ENCODE data around the gene SPTBN4. TPM values are rescaled to one million over a fixed set of nuclear protein-coding genes. Genes with fewer than 3 reads are reported as not detected.
"Not testable (repeated sequence)": the region's sequence is repeated elsewhere in the genome, so short reads cannot be mapped to it uniquely, and the experiment has no call there.

SPTBN4 gene
- total RNA-seq, 1 donor from 2014 or later = under 0.01 TPM

- DNase-seq (ENCODE audit: low read depth in 2 of 2) = peak in 1 of 2 donors; percentile 69
Measured at GRCh38 chr19:40585241-40585981, 118.6 kb downstream of the SPTBN4 start.

GRCh38 chr19:40585982-40586422 lies 119.2 kb downstream of the SPTBN4 start:
- DNase-seq (ENCODE audit: low read depth in 2 of 2) = no peak

DNA sequence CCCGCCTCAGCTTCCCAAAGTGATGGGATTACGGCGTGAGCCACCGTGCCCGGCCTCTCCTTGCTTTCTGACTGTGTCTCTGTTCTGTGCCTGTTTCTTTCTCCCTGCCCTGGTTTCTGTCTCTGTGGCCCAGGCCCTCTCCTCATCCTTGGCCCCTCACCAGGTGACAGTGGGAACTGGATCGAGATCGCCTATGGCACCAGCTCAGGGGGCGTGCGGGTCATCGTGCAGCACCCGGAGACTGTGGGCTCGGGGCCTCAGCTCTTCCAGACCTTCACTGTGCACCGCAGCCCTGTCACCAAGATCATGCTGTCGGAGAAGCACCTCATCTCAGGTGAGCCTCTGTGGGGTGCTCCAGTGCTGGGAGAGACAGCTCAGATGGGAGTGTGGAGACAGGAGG lies 119.8 kb downstream of the SPTBN4 start:
- DNase-seq (ENCODE audit: low read depth in 2 of 2) = no peak

GRCh38 chr19:40588110-40588854 lies 121.5 kb downstream of the SPTBN4 start:
- DNase-seq (ENCODE audit: low read depth in 2 of 2) = peak in 1 of 2 donors; percentile 48

DNA sequence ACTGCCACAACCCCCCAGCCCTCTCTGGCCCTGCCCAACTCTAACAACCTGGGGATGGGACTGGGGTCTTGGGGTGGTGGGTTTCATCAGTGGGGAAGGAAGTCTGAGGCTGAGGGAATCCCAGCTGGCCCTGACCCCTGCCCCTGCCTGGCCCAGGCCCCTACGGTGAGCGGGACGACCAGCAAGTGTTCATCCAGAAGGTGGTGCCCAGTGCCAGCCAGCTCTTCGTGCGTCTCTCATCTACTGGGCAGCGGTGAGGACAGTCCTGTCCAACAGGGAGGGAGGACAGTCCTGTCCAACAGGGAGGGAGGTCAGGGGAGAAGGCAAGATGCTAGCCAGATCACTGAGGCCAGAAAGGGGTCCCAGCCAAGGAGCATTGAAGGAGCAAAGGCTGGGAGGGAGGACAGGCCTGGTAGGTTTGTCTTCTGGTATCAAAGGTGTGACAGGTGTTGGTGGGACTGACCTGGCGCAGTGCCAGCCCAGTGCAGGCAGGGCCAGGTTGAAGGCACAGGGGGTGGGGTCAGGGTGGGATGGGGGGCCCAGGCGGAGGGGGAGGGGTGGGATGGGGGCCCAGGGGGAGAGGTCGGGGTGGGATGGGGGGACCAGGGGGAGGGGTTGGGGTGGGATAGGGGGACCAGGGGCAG lies 122.2 kb downstream of the SPTBN4 start:
- no peak for DNase-seq (ENCODE audit: low read depth in 2 of 2)

GRCh38 chr19:40589591-40590429 lies 123.0 kb downstream of the SPTBN4 start:
- no peak for DNase-seq (ENCODE audit: low read depth in 2 of 2)

DNA sequence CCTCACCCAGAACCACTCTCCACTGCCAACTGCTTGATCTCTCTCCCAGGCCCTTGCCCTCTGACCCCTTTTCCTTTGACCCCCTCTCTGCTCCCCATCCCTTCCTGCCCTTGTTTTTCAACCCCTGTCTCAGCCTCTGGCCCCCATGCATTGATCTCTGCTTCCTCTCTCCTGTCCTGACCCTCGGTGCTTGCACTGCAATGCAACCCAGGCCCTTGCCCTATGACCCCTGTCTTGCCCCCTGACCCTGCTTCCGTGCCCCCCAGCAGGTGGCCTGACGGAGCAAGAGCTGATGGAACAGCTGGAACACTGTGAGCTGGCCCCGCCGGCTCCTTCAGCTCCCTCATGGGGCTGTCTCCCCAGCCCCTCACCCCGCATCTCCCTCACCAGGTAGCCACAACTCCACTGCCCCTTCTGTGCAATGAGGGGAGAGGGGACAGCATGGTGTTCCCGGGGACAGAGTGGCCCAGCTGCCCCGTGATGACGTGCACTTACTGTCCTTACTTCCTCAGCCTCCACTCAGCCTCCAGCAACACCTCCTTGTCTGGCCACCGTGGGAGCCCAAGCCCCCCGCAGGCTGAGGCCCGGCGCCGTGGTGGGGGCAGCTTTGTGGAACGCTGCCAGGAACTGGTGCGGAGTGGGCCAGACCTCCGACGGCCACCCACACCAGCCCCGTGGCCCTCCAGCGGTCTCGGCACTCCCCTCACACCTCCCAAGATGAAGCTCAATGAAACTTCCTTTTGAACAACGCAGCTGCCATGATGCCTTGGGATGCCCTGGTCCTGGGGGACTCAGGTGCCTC lies 123.9 kb downstream of the SPTBN4 start:
- DNase-seq (ENCODE audit: low read depth in 2 of 2) = no peak

GRCh38 chr19:40591724-40592123 lies 124.9 kb downstream of the SPTBN4 start:
- DNase-seq (ENCODE audit: low read depth in 2 of 2) = not testable (repeated sequence)

DNA sequence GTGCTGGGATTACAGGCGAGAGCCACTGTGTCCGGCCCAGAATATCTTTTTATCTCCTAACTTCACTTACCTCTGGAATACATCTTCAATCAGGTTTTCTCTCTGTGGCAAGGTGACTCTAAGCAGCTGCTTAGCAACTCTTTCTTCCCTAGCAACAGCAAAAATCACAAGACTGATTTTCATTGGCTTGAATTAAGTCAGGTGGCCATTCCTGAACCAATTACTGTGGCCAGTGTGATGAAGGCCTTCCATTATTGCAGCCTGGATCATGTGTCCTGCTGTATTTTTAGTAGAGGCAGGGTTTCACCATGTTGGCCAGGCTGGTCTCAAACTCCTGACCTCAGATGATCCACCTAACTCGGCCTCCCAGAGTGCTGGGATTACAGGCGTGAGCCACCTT lies 125.4 kb downstream of the SPTBN4 start:
- DNase-seq (ENCODE audit: low read depth in 2 of 2) = peak; percentile 64 to 70

DNA sequence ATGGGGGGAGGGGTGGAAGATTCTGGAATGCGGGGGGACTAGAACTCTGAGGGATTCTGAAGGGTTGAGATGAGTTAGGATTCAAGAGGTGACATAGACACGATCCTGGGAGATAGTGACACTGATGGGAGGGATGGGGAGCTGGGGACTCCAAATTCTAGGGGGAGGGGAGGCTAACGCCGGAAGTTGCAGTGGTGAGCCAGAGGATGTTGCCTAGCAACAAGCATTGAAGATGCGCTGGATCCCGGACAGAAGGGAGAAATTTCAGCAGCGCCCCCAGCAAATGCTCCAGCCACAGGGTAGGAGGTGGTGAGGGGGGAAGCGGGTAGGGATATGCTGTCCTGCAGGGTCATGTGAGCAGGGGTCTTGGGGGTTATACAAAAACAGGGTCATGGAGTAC lies 127.5 kb downstream of the SPTBN4 start:
- no peak for DNase-seq (ENCODE audit: low read depth in 2 of 2)

- DNase-seq (ENCODE audit: low read depth in 2 of 2) = no peak
Measured at GRCh38 chr19:40594657-40595091, 127.9 kb downstream of the SPTBN4 start.

DNA sequence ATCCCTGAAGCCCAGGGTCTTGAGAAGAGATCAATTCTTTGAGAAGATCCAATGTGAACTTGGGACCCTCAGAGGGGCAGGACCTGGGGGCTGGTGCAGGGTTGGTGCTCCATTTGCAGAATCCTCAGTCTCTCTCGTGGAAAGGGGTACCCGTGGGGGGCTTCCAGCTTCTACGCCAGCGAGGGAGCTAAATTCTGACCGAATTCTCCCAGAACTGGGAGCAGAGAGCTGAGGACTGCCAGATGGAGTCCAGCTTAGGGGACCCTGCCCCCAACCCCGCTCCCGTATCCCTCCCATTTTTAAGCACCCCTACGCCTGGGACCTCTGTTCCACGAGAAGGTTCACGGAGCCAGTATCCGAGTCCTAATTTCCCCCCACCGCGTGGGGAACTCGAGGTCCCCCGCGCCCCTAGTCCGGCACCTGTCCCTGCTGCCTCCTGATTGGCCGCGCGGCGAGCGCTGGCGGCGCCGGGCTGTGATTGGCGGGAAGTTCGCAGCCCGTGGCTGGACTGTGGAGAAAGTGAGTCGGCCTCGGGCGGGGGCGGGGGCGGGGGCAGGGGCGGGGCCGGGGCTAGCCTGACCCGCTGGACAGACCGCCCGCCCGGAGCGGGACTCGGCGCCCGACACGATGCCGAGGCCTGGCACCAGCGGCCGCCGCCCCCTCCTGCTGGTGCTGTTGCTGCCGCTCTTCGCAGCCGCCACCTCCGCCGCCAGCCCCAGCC lies 130.0 kb downstream of the SPTBN4 start:
- peak in 1 of 2 donors; percentile 75 for DNase-seq (ENCODE audit: low read depth in 2 of 2)

DNA sequence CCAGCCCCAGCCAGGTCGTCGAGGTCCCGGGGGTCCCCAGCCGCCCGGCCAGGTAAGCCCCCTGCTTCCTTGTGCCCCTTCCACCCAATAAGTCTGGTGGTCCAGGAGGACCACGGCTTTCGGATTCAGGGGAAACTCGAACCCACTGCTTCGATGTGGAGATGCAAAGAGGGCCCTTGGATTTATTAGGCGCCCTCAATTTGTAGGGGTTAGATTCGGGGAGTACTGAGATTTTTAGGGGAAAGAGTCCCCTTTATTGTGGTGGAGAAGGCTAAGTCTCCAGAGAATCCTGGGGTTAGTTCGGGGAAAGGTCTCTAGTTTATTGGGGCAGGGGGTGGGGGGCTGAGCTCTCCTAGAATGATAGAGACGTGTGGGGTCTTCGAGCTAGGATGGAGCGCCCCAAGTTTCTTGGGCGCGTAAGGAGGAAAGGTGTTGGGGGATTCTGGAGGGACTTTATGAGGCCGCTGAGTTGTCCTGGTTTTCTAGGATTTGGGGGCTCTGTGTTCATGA lies 130.6 kb downstream of the SPTBN4 start:
- no peak for DNase-seq (ENCODE audit: low read depth in 2 of 2)

- peak; percentile 60 to 82 for DNase-seq (ENCODE audit: low read depth in 2 of 2)
Measured at GRCh38 chr19:40598121-40598917, 131.5 kb downstream of the SPTBN4 start.

- DNase-seq (ENCODE audit: low read depth in 2 of 2) = no peak
Measured at GRCh38 chr19:40598918-40599307, 132.1 kb downstream of the SPTBN4 start.

GRCh38 chr19:40599331-40599901 lies 132.6 kb downstream of the SPTBN4 start:
- no peak for DNase-seq (ENCODE audit: low read depth in 2 of 2)

DNA sequence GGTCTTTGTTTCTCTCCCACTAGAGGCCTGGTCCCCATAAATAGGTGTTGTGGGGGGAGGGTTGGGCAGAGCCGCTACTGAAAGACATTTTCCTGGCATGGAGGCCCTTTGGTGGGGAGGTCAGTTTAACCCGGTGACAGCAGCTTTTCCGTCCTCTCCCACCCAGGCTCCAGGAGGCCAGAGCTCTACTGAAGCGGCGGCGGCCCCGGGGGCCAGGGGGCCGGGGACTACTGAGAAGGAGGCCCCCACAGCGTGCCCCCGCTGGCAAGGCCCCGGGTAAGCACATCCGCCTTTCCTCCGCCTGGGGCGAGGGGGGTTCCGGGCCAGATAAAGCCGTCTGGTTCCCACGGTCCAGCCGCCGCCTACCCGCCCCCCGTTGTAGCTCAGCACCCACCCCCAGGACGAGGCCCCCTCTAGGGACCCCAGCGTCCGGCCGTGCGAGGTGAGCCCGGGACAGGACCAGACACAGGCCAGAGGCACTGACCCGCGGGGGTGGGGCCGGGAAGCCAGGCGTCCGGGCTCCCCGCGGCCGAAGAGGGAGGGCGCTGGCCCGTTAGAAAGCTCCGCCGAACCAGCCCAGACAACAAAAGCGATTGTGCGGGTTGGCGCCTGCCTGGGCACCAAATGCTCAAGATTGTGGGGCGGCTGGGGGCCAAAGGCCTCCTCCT lies 133.2 kb downstream of the SPTBN4 start:
- no peak for DNase-seq (ENCODE audit: low read depth in 2 of 2)

GRCh38 chr19:40600570-40601133 lies 133.9 kb downstream of the SPTBN4 start:
- DNase-seq (ENCODE audit: low read depth in 2 of 2) = no peak

Data from dermis microvascular lymphatic vessel endothelial cell (primary cell).